KMS-11 (cell line): ENCODE results near the gene TRAPPC11.

Experiments
- H2AFZ ChIP-seq: fragments of 200-600 bp; sonication (generic); 2 replicates; pipeline ENCODE4 v1.6.1; 2016; ENCODE audit warnings: antibody characterized with exemption, mixed run types, low read depth
- H3K27ac ChIP-seq: fragments of 200-600 bp; sonication (generic); 2 replicates; pipeline ENCODE4 v1.6.1; 2016; ENCODE audit warnings: mild to moderate bottlenecking, mixed run types
- H3K27me3 ChIP-seq: fragments of 200-600 bp; sonication (generic); 2 replicates; pipeline ENCODE4 v1.6.1; 2017; ENCODE audit warnings: mild to moderate bottlenecking, low read depth, mixed run types, moderate library complexity; ENCODE audit not compliant: insufficient read depth
- H3K36me3 ChIP-seq: fragments of 200-600 bp; sonication (generic); 2 replicates; pipeline ENCODE4 v1.6.1; 2017; ENCODE audit warnings: mild to moderate bottlenecking, mixed run types; ENCODE audit not compliant: insufficient read depth
- H3K4me1 ChIP-seq: fragments of 200-600 bp; sonication (generic); 2 replicates; pipeline ENCODE4 v1.6.1; 2016; ENCODE audit warnings: mild to moderate bottlenecking, low read depth, mixed run types; ENCODE audit not compliant: poor library complexity, severe bottlenecking
- H3K4me2 ChIP-seq: fragments of 200-600 bp; sonication (generic); 2 replicates; pipeline ENCODE4 v1.7.0; 2016; ENCODE audit warnings: mild to moderate bottlenecking, mixed run types
- H3K4me3 ChIP-seq: fragments of 200-600 bp; sonication (generic); IDR thresholded peaks from 2 replicates; pipeline ENCODE4 v1.6.1; 2017; ENCODE audit warnings: low read depth, low read length, mixed read lengths; ENCODE audit not compliant: insufficient read depth
- H3K79me2 ChIP-seq: fragments of 200-600 bp; sonication (generic); 2 replicates; pipeline ENCODE4 v1.6.1; 2016; ENCODE audit warnings: low read depth, mixed run types; ENCODE audit not compliant: insufficient read depth
- H3K9ac ChIP-seq: fragments of 200-600 bp; sonication (generic); 2 replicates; pipeline ENCODE4 v1.6.1; 2016; ENCODE audit warnings: mild to moderate bottlenecking, mixed run types
- H4K20me1 ChIP-seq: fragments of 200-600 bp; sonication (generic); 2 replicates; pipeline ENCODE4 v1.6.1; 2016; ENCODE audit warnings: mild to moderate bottlenecking, mixed run types; ENCODE audit not compliant: insufficient read depth
- CTCF ChIP-seq: fragments of 200-600 bp; sonication (generic); conservative IDR thresholded peaks from 2 replicates; pipeline ENCODE4 v1.6.1; 2017; ENCODE audit warnings: low read depth, mild to moderate bottlenecking, antibody characterized with exemption, low read length, moderate library complexity, mixed read lengths

TRAPPC11 gene

GRCh38 chr4:183727482-183727881 is 68.4 kb downstream of the TRAPPC11 start:
- H3K4me1 ChIP-seq = peaks cover 8% of the 10 kb centered on the region

GRCh38 chr4:183728223-183729068 is 69.4 kb downstream of the TRAPPC11 start:
- no peak for TF ChIP-seq CTCF
- no peaks in the 10 kb centered on the region for H3K36me3 ChIP-seq
- no peaks in the 10 kb centered on the region for H4K20me1 ChIP-seq
- H3K4me3 ChIP-seq = no peak overlapping the region
- H3K27ac ChIP-seq = no peak overlapping the region
- H3K4me2 ChIP-seq = no peak overlapping the region
- no peaks in the 10 kb centered on the region for H3K79me2 ChIP-seq
- peaks cover 7% of the 10 kb centered on the region for H3K4me1 ChIP-seq
- no peaks in the 10 kb centered on the region for H3K27me3 ChIP-seq
- H2AFZ ChIP-seq = no peak overlapping the region
- no peak overlapping the region for H3K9ac ChIP-seq

More at GRCh38 chr4:183727482-183727881, 68.4 kb downstream of the TRAPPC11 start:
- no peak overlapping the region for H3K9ac ChIP-seq
- no peaks in the 10 kb centered on the region for H3K36me3 ChIP-seq
- TF ChIP-seq CTCF = no peak
- no peak overlapping the region for H3K4me3 ChIP-seq
- H4K20me1 ChIP-seq = no peaks in the 10 kb centered on the region
- no peak overlapping the region for H3K27ac ChIP-seq
- no peaks in the 10 kb centered on the region for H3K79me2 ChIP-seq
- no peak overlapping the region for H3K4me2 ChIP-seq
- no peaks in the 10 kb centered on the region for H3K27me3 ChIP-seq
- H2AFZ ChIP-seq = no peak overlapping the region

- no peaks in the 10 kb centered on the region for H3K36me3 ChIP-seq
- no peaks in the 10 kb centered on the region for H3K27me3 ChIP-seq
- H2AFZ ChIP-seq = no peak overlapping the region
- no peak overlapping the region for H3K4me3 ChIP-seq
- no peak overlapping the region for H3K4me2 ChIP-seq
- H3K4me1 ChIP-seq = peaks cover 1% of the 10 kb centered on the region
- no peak overlapping the region for H3K27ac ChIP-seq
- H4K20me1 ChIP-seq = no peaks in the 10 kb centered on the region
- no peaks in the 10 kb centered on the region for H3K79me2 ChIP-seq
- no peak overlapping the region for H3K9ac ChIP-seq
- TF ChIP-seq CTCF = no peak
These were observed 69.9 kb downstream of the TRAPPC11 start for GRCh38 chr4:183729069-183729406.

- no peaks in the 10 kb centered on the region for H3K36me3 ChIP-seq
- H3K79me2 ChIP-seq = no peaks in the 10 kb centered on the region
- no peak overlapping the region for H3K4me3 ChIP-seq
- H3K27me3 ChIP-seq = no peaks in the 10 kb centered on the region
- no peak overlapping the region for H2AFZ ChIP-seq
- no peaks in the 10 kb centered on the region for H4K20me1 ChIP-seq
- no peak overlapping the region for H3K9ac ChIP-seq
- no peaks in the 10 kb centered on the region for H3K4me1 ChIP-seq
- no peak for TF ChIP-seq CTCF
- no peak overlapping the region for H3K4me2 ChIP-seq
- no peak overlapping the region for H3K27ac ChIP-seq
These were observed 70.6 kb downstream of the TRAPPC11 start for GRCh38 chr4:183729430-183730328.
